ELR (cell line): ENCODE data around the gene PATJ.

ENCODE experiments used
- DNase-seq: peaks from one replicate; pipeline ENCODE4 v3.0.0-alpha.2; 2015; ENCODE audit warnings: low read depth

The PATJ gene

GRCh38 chr1:61983236-61983635, 241.0 kb downstream of the PATJ start:
- no peak for DNase-seq

GRCh38 chr1:61992257-61992656, 250.0 kb downstream of the PATJ start:
- no peak for DNase-seq

GRCh38 chr1:61993331-61993961, 251.2 kb downstream of the PATJ start:
- peak; percentile 54 for DNase-seq

GRCh38 chr1:61995641-61996040, 253.4 kb downstream of the PATJ start:
- DNase-seq = no peak

GRCh38 chr1:61997123-61997522, 254.8 kb downstream of the PATJ start:
- no peak for DNase-seq

- no peak for DNase-seq
These were observed 261.5 kb downstream of the PATJ start for GRCh38 chr1:62003777-62004176.

GRCh38 chr1:62006690-62007089, 264.4 kb downstream of the PATJ start:
- DNase-seq = no peak

- no peak for DNase-seq
These were observed 268.7 kb downstream of the PATJ start for GRCh38 chr1:62011006-62011405.

GRCh38 chr1:62012095-62012494, 269.8 kb downstream of the PATJ start:
- DNase-seq = no peak

GRCh38 chr1:62012836-62013235, 270.6 kb downstream of the PATJ start:
- no peak for DNase-seq

- no peak for DNase-seq
These were observed 271.0 kb downstream of the PATJ start for GRCh38 chr1:62013264-62013663.

GRCh38 chr1:62022382-62022983, 280.2 kb downstream of the PATJ start:
- DNase-seq = no peak

- DNase-seq = no peak
These were observed 282.4 kb downstream of the PATJ start for GRCh38 chr1:62024690-62025089.

GRCh38 chr1:62025154-62025553, 282.9 kb downstream of the PATJ start:
- DNase-seq = no peak

GRCh38 chr1:62025892-62026291, 283.6 kb downstream of the PATJ start:
- DNase-seq = no peak

GRCh38 chr1:62029704-62030103, 287.4 kb downstream of the PATJ start:
- DNase-seq = no peak

GRCh38 chr1:62034790-62035189, 292.5 kb downstream of the PATJ start:
- DNase-seq = no peak

GRCh38 chr1:62037274-62037673, 295.0 kb downstream of the PATJ start:
- no peak for DNase-seq

- peak; percentile 2 for DNase-seq
These were observed 296.5 kb downstream of the PATJ start for GRCh38 chr1:62038594-62039284.

GRCh38 chr1:62040450-62040849, 298.2 kb downstream of the PATJ start:
- no peak for DNase-seq

- no peak for DNase-seq
These were observed 298.7 kb downstream of the PATJ start for GRCh38 chr1:62040973-62041372.

- DNase-seq = no peak
These were observed 300.9 kb downstream of the PATJ start for GRCh38 chr1:62043154-62043553.

- no peak for DNase-seq
These were observed 303.3 kb downstream of the PATJ start for GRCh38 chr1:62045574-62045973.

- DNase-seq = no peak
These were observed 304.6 kb downstream of the PATJ start for GRCh38 chr1:62046927-62047326.
